K562 (cell line): ENCODE measurements around the gene CUL9. TPM values are rescaled to one million over a fixed set of nuclear protein-coding genes. Genes with fewer than 3 reads are reported as not detected.

Experiments
- CEBPG ChIP-seq, 3 experiments: fragments of 200-800 bp in 1 of 3; sonication (Bioruptor generic) in 1 of 3; sonication (generic) in 1 of 3; formaldehyde crosslinking in 1 of 3; IDR thresholded peaks in 2 of 3; conservative IDR thresholded peaks in 1 of 3; 2 replicates each; pipeline versions ENCODE4 v1.6.1 to v1.8.0; 2016 to 2022; ENCODE audit warnings: missing compliant biosample characterization in 2 of 3, missing genetic modification characterization in 2 of 3, mild to moderate bottlenecking in 1 of 3, missing genetic modification reagents in 1 of 3
- HMGN3 ChIP-seq: IDR thresholded peaks from 2 replicates; pipeline ENCODE4 v1.6.1; 2011; ENCODE audit warnings: borderline replicate concordance, low read depth, mild to moderate bottlenecking, mixed read lengths, low read length; ENCODE audit not compliant: insufficient read length; ENCODE audit errors: extremely low read depth
- NRF1 ChIP-seq, 2 experiments: fragments of 450-650 bp; IDR thresholded peaks in 1 of 2; conservative IDR thresholded peaks in 1 of 2; 2 replicates each; pipeline ENCODE4 v1.6.1; 2014; ENCODE audit warnings: mild to moderate bottlenecking in 2 of 2
- TAF15 ChIP-seq: fragments of 200-400 bp; formaldehyde crosslinking; IDR thresholded peaks from 2 replicates; pipeline ENCODE4 v1.6.1; 2017; ENCODE audit warnings: mild to moderate bottlenecking, low read depth, low read length, moderate library complexity
- TAF9B ChIP-seq: fragments of 450-650 bp; IDR thresholded peaks from 2 replicates; pipeline ENCODE4 v1.6.1; 2018; ENCODE audit warnings: mild to moderate bottlenecking; ENCODE audit not compliant: partially characterized antibody
- YBX1 ChIP-seq: fragments of 450-650 bp; IDR thresholded peaks from 2 replicates; pipeline ENCODE4 v1.7.1; 2016; ENCODE audit warnings: mild to moderate bottlenecking
- YY1 ChIP-seq, 3 experiments: IDR thresholded peaks; 2 replicates each; pipeline ENCODE4 v1.6.1; 2011; ENCODE audit warnings: low read length in 2 of 3, mild to moderate bottlenecking in 2 of 3, moderate library complexity in 2 of 3, borderline replicate concordance in 1 of 3, control low read depth in 1 of 3, low read depth in 1 of 3; ENCODE audit not compliant: insufficient read depth in 3 of 3, insufficient replicate concordance in 2 of 3, control insufficient read depth in 1 of 3, insufficient read length in 1 of 3; ENCODE audit errors: extremely low read depth in 1 of 3
- ZNF134 ChIP-seq: fragments of 250-450 bp; sonication (Bioruptor Pico); conservative IDR thresholded peaks from 2 replicates; pipeline ENCODE4 v1.4.0; 2020
- ZNF354B ChIP-seq: fragments of 250-450 bp; sonication (Bioruptor Pico); IDR thresholded peaks from 2 replicates; pipeline ENCODE4 v1.4.0; 2020
- polyA plus RNA-seq, 8 experiments: library from polyadenylated mRNA; depleted of rRNA in 4 of 8; stranded (reverse) in 5 of 8; unstranded in 3 of 8; fragments of >200 nt; fragmentation: Nextera tagmentation in 2 of 8; fragmentation: Illumina TruSeq in 1 of 8; extraction: Ambion mirVana in 2 of 8; extraction: Trizol in 1 of 8; gene quantifications; 2 replicates each; pipeline versions ENCODE4 v1.2.1 to v1.2.3, GENCODE V29; 2011 to 2014; ENCODE audit warnings: inconsistent platforms in 1 of 8, missing spikeins in 1 of 8
- total RNA-seq, 7 experiments: library from RNA; depleted of rRNA in 6 of 7; stranded (reverse); fragments of >200 nt in 6 of 7; fragmentation: Illumina TruSeq in 2 of 7; extraction: Trizol in 2 of 7; gene quantifications; 2 replicates each; pipeline versions ENCODE4 v1.2.1 to v1.2.3, GENCODE V29; 2011 to 2021; ENCODE audit warnings: low replicate concordance in 1 of 7
- TF ChIP-seq, protein P1 (sequence below): fragments of 250-450 bp; sonication (Bioruptor Pico); IDR thresholded peaks from 2 replicates; pipeline ENCODE4 v1.5.0; 2021; ENCODE audit warnings: mild to moderate bottlenecking, borderline replicate concordance
- TF ChIP-seq, protein P2 (sequence below): fragments of 150-350 bp; conservative IDR thresholded peaks from 2 replicates; pipeline ENCODE4 v1.6.1; 2014; ENCODE audit warnings: low read length
- TF ChIP-seq, protein P3 (sequence below): IDR thresholded peaks from 2 replicates; pipeline ENCODE4 v1.6.1; 2012; ENCODE audit warnings: low read depth, low read length, improper control_type of control experiment, borderline replicate concordance
- TF ChIP-seq, protein P4 (sequence below), 2 experiments: IDR thresholded peaks; 2 replicates each; pipeline ENCODE4 v1.6.1; 2012; ENCODE audit warnings: improper control_type of control experiment in 2 of 2, low read depth in 2 of 2, low read length in 2 of 2, borderline replicate concordance in 1 of 2

Gene CUL9
- total and polyA plus RNA-seq, 9 of the 15 experiments (the other 6 are each of a cell fraction or from before 2014, with no cell fraction given): 0.50 to 20.7 (median 6.6) TPM

DNA sequence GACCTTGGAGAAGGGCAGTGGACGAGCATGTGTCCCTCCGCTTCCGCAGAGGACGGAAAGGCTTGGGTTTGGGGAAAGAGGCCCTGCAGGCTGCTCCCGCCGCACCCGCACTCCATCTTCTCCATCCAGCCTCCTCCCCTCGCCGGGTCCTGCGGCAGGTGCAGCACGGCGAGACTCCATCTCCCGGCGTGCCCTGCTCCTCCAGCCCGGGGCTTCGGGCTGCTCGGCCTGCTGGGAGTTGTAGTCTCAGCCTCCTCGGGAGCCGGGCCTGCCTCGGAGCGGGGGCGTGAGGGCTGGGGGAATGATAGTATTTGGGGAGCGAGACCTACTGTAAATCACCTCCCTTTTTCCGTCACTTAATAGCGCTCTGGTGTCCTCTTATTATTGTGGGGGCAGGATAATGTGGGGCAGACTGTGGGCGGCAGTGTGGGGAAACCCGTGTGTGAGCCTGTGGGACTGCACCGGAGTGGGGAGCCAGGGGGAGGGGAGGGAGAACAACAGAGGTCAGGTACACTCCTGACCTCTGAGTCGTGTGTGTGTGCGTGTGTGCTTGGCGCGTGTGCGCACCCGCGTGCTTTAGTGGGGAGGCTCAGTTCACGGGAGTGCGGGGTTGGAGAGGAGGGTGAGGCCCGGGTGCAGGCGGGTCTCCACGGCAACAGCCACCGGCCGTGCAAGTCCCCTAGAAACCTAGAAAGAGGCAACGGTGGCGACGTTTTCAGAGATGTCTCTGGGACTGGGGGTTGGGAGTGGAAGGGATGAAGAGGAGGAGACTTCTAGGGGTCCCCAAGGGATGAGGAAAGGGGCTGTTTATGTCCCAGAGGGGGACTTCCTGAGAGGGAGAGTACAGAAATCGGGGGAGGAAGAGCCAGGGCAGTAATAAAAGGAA is 65.4 kb downstream of the CUL9 start (continued):
- TF ChIP-seq YY1 (IDR thresholded peaks at IDR 0.05; ENCODE audit: borderline replicate concordance in 1 of 3, control insufficient read depth in 1 of 3, extremely low read depth in 1 of 3, insufficient read depth in 3 of 3, insufficient read length in 1 of 3, insufficient replicate concordance in 2 of 3, low read depth in 1 of 3, low read length in 2 of 3): peak in 1 of 3 experiments; percentile 57
- no peak for TF ChIP-seq TAF15
- no peak for TF ChIP-seq TAF9B
- no peak for TF ChIP-seq CEBPG (CRISPR knock-in tag; IDR thresholded peaks at IDR 0.05)
- TF ChIP-seq CEBPG (tag; conservative IDR thresholded peaks at IDR 0.05 in 1 of 2, IDR thresholded peaks at IDR 0.05 in 1 of 2): no peak
- TF ChIP-seq ZNF354B (CRISPR knock-in tag): no peak
- peak; percentile 18 to 44; a peak in 1 of 4 replicates for TF ChIP-seq NRF1 (conservative IDR thresholded peaks at IDR 0.05 in 1 of 2, IDR thresholded peaks at IDR 0.05 in 1 of 2)
- TF ChIP-seq, protein P1, sequence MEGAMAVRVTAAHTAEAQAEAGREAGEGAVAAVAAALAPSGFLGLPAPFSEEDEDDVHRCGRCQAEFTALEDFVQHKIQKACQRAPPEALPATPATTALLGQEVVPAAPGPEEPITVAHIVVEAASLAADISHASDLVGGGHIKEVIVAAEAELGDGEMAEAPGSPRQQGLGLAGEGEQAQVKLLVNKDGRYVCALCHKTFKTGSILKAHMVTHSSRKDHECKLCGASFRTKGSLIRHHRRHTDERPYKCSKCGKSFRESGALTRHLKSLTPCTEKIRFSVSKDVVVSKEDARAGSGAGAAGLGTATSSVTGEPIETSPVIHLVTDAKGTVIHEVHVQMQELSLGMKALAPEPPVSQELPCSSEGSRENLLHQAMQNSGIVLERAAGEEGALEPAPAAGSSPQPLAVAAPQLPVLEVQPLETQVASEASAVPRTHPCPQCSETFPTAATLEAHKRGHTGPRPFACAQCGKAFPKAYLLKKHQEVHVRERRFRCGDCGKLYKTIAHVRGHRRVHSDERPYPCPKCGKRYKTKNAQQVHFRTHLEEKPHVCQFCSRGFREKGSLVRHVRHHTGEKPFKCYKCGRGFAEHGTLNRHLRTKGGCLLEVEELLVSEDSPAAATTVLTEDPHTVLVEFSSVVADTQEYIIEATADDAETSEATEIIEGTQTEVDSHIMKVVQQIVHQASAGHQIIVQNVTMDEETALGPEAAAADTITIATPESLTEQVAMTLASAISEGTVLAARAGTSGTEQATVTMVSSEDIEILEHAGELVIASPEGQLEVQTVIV (CRISPR knock-in tag): no peak
- TF ChIP-seq, protein P2, sequence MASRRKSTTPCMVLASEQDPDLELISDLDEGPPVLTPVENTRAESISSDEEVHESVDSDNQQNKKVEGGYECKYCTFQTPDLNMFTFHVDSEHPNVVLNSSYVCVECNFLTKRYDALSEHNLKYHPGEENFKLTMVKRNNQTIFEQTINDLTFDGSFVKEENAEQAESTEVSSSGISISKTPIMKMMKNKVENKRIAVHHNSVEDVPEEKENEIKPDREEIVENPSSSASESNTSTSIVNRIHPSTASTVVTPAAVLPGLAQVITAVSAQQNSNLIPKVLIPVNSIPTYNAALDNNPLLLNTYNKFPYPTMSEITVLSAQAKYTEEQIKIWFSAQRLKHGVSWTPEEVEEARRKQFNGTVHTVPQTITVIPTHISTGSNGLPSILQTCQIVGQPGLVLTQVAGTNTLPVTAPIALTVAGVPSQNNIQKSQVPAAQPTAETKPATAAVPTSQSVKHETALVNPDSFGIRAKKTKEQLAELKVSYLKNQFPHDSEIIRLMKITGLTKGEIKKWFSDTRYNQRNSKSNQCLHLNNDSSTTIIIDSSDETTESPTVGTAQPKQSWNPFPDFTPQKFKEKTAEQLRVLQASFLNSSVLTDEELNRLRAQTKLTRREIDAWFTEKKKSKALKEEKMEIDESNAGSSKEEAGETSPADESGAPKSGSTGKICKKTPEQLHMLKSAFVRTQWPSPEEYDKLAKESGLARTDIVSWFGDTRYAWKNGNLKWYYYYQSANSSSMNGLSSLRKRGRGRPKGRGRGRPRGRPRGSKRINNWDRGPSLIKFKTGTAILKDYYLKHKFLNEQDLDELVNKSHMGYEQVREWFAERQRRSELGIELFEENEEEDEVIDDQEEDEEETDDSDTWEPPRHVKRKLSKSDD: no peak
- TF ChIP-seq, protein P3, sequence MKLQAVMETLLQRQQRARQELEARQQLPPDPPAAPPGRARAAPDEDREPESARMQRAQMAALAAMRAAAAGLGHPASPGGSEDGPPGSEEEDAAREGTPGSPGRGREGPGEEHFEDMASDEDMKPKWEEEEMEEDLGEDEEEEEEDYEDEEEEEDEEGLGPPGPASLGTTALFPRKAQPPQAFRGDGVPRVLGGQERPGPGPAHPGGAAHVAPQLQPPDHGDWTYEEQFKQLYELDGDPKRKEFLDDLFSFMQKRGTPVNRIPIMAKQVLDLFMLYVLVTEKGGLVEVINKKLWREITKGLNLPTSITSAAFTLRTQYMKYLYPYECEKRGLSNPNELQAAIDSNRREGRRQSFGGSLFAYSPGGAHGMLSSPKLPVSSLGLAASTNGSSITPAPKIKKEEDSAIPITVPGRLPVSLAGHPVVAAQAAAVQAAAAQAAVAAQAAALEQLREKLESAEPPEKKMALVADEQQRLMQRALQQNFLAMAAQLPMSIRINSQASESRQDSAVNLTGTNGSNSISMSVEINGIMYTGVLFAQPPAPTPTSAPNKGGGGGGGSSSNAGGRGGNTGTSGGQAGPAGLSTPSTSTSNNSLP: no peak
- no peak for TF ChIP-seq YBX1
- TF ChIP-seq, protein P4, sequence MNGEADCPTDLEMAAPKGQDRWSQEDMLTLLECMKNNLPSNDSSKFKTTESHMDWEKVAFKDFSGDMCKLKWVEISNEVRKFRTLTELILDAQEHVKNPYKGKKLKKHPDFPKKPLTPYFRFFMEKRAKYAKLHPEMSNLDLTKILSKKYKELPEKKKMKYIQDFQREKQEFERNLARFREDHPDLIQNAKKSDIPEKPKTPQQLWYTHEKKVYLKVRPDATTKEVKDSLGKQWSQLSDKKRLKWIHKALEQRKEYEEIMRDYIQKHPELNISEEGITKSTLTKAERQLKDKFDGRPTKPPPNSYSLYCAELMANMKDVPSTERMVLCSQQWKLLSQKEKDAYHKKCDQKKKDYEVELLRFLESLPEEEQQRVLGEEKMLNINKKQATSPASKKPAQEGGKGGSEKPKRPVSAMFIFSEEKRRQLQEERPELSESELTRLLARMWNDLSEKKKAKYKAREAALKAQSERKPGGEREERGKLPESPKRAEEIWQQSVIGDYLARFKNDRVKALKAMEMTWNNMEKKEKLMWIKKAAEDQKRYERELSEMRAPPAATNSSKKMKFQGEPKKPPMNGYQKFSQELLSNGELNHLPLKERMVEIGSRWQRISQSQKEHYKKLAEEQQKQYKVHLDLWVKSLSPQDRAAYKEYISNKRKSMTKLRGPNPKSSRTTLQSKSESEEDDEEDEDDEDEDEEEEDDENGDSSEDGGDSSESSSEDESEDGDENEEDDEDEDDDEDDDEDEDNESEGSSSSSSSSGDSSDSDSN (IDR thresholded peaks at IDR 0.05; ENCODE audit: borderline replicate concordance in 1 of 2, low read depth in 2 of 2, low read length in 2 of 2): 0 out of 4 replicates have a peak, but pooled peaks of 1 of the 2 experiments have one; percentile 55
- TF ChIP-seq ZNF134 (CRISPR knock-in tag): no peak
- no peak for TF ChIP-seq HMGN3
